Measurements from ENCODE around the gene OR13J1. TPM values are rescaled to one million over a fixed set of nuclear protein-coding genes. Genes with fewer than 3 reads are reported as not detected.

OR13J1 gene
- total RNA-seq, 2 experiments from 2014 or later: not detected

GRCh38 chr9:35861161-35861897 is 8.9 kb downstream of the OR13J1 start:
- Mint-ChIP-seq H3K4me3 (no peak overlapping the region), H3K9me3 (no peaks in the 10 kb centered on the region), H3K27me3 (peaks cover 23% of the 10 kb centered on the region), H3K36me3 (ENCODE audit: low read depth) (no peaks in the 10 kb centered on the region), H3K4me1 (ENCODE audit: low read depth) (no peaks in the 10 kb centered on the region), H3K27ac (no peak overlapping the region)
- Histone ChIP-seq H3K36me3 (ENCODE audit: insufficient read depth, low read length) (no peaks in the 10 kb centered on the region), H3K4me3 (ENCODE audit: low read length) (no peak overlapping the region), H3K9me3 (ENCODE audit: control insufficient read depth in 1 of 2, insufficient read depth in 1 of 2, low read length in 2 of 2) (no peaks in the 10 kb centered on the region), H3K4me1 (ENCODE audit: insufficient read depth, low read length) (no peaks in the 10 kb centered on the region), H3K27me3 (ENCODE audit: control insufficient read depth in 1 of 2, insufficient read depth in 2 of 2, low read length in 2 of 2) (no peaks in the 10 kb centered on the region), H3K27ac (ENCODE audit: low read depth in 1 of 2, low read length in 2 of 2) (no peak overlapping the region)
- ChIA-PET POLR2A (no interaction called here), CTCF (no interaction called here)
- TF ChIP-seq, protein P1, sequence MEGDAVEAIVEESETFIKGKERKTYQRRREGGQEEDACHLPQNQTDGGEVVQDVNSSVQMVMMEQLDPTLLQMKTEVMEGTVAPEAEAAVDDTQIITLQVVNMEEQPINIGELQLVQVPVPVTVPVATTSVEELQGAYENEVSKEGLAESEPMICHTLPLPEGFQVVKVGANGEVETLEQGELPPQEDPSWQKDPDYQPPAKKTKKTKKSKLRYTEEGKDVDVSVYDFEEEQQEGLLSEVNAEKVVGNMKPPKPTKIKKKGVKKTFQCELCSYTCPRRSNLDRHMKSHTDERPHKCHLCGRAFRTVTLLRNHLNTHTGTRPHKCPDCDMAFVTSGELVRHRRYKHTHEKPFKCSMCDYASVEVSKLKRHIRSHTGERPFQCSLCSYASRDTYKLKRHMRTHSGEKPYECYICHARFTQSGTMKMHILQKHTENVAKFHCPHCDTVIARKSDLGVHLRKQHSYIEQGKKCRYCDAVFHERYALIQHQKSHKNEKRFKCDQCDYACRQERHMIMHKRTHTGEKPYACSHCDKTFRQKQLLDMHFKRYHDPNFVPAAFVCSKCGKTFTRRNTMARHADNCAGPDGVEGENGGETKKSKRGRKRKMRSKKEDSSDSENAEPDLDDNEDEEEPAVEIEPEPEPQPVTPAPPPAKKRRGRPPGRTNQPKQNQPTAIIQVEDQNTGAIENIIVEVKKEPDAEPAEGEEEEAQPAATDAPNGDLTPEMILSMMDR (IDR thresholded peaks at IDR 0.05): no peak
- no peak for ATAC-seq (ENCODE audit: poor library complexity)
- DNase-seq: no peak
- intact Hi-C loops (cut with DNase I, micrococcal nuclease): no loop called here

DNA sequence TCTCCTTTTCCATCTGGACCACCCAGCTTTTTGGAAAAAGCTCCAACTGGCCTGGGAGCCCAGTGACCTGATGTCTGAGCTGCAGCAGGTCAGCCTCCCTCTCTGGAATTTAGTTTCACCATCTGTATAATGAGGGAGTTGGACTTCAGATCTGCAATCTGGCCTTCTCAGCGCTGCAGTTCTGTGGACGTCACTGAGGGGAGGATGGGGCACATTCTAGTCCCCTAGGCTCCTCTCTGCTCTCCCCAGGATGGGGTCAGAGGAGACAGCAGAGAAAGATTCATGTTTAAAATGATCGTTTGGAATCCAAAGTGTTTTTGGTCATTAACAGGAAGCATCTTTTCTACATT is 10.2 kb downstream of the OR13J1 start:
- H3K9me3 ChIP-seq (ENCODE audit: control insufficient read depth in 1 of 2, insufficient read depth in 1 of 2, low read length in 2 of 2): no peaks in the 10 kb centered on the region
- no peaks in the 10 kb centered on the region for H3K4me1 ChIP-seq (ENCODE audit: insufficient read depth, low read length)
- H3K4me3 Mint-ChIP-seq: no peak overlapping the region
- no peaks in the 10 kb centered on the region for H3K27me3 ChIP-seq (ENCODE audit: control insufficient read depth in 1 of 2, insufficient read depth in 2 of 2, low read length in 2 of 2)
- TF ChIP-seq, protein P1 (IDR thresholded peaks at IDR 0.05): no peak
- H3K4me3 ChIP-seq (ENCODE audit: low read length): no peak overlapping the region
- ChIA-PET POLR2A (no interaction called here), CTCF (no interaction called here)
- no peaks in the 10 kb centered on the region for H3K9me3 Mint-ChIP-seq
- intact Hi-C loops (cut with DNase I, micrococcal nuclease): no loop called here
- peaks cover 17% of the 10 kb centered on the region for H3K27me3 Mint-ChIP-seq
- no peaks in the 10 kb centered on the region for H3K36me3 Mint-ChIP-seq (ENCODE audit: low read depth)
- no peak overlapping the region for H3K27ac ChIP-seq (ENCODE audit: low read depth in 1 of 2, low read length in 2 of 2)
- H3K36me3 ChIP-seq (ENCODE audit: insufficient read depth, low read length): no peaks in the 10 kb centered on the region
- DNase-seq (no peak), ATAC-seq (ENCODE audit: poor library complexity) (no peak)
- no peaks in the 10 kb centered on the region for H3K4me1 Mint-ChIP-seq (ENCODE audit: low read depth)
- H3K27ac Mint-ChIP-seq: no peak overlapping the region

DNA sequence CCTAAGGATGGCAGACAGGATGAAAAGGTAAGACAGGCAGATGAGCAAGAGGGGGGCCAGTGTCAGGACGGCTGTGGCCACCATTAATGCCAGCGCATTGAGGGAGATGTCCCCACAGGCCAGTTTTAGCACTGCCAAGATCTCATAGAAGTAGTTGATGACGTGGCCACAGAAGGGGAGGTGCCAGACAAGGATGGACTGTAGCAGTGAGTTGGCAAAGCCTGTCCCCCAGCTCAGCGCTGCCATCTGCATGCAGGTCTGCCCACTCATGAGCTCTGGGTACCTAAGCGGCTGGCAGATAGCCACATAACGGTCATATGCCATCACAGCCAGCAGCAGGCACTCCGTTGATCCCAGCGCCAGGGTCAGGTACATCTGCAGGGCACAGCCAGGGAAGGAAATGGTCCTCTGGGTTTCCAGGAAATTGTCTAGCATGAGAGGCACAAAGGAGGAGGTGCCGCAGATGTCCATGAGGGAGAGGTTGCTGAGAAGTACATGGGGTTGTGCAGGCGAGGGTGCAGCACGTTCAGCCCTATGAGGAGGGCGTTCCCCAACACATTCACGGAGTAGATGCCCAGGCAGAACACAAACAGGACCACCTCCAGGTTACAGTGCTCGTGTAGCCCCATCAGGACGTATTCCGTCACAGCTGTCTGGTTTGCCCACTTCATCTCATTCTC is 10.8 kb downstream of the OR13J1 start:
- ChIA-PET CTCF (no interaction called here), POLR2A (no interaction called here)
- DNase-seq: peak in 4 of 14 experiments; percentile 14 to 58 (median 35)

More for the DNA sequence above, 10.8 kb downstream of the OR13J1 start:
- Mint-ChIP-seq H3K36me3 (ENCODE audit: low read depth) (no peaks in the 10 kb centered on the region), H3K27me3 (peaks cover 17% of the 10 kb centered on the region), H3K9me3 (no peaks in the 10 kb centered on the region), H3K4me3 (no peak overlapping the region), H3K27ac (no peak overlapping the region), H3K4me1 (ENCODE audit: low read depth) (no peaks in the 10 kb centered on the region)
- Histone ChIP-seq H3K27ac (ENCODE audit: low read depth in 1 of 2, low read length in 2 of 2) (no peak overlapping the region), H3K36me3 (ENCODE audit: insufficient read depth, low read length) (no peaks in the 10 kb centered on the region), H3K4me1 (ENCODE audit: insufficient read depth, low read length) (no peaks in the 10 kb centered on the region), H3K4me3 (ENCODE audit: low read length) (no peak overlapping the region), H3K9me3 (ENCODE audit: control insufficient read depth in 1 of 2, insufficient read depth in 1 of 2, low read length in 2 of 2) (no peaks in the 10 kb centered on the region), H3K27me3 (ENCODE audit: control insufficient read depth in 1 of 2, insufficient read depth in 2 of 2, low read length in 2 of 2) (no peaks in the 10 kb centered on the region)
- intact Hi-C loops (cut with DNase I, micrococcal nuclease): no loop called here
- TF ChIP-seq, protein P1 (IDR thresholded peaks at IDR 0.05): no peak
- no peak for ATAC-seq (ENCODE audit: poor library complexity)
